Ureter (tissue), 1 donor: Measurements from ENCODE around the gene NDUFV1. TPM values are rescaled to one million over a fixed set of nuclear protein-coding genes. Genes with fewer than 3 reads are reported as not detected.
"Not testable (repeated sequence)": the region's sequence is repeated elsewhere in the genome, so short reads cannot be mapped to it uniquely, and the experiment has no call there.

Source experiments
- DNase-seq: peaks from one replicate; pipeline ENCODE4 v3.0.0-alpha.2; 2020; ENCODE audit warnings: low spot score
- total RNA-seq: library from RNA; stranded (reverse); gene quantifications from one replicate; pipeline ENCODE4 v1.2.4, GENCODE V29; 2023
- donor health status: DM: yes; HTN: yes; CAD: no.

Gene NDUFV1
- 199 TPM for total RNA-seq

GRCh38 chr11:67606492-67607295 is at the start of gene NDUFV1:
Gene NDUFV1, plus strand, starts transcription at chr11:67606936. Its CDS starts 69 bp downstream, at chr11:67607005.
- peak; percentile 97 for DNase-seq

DNA sequence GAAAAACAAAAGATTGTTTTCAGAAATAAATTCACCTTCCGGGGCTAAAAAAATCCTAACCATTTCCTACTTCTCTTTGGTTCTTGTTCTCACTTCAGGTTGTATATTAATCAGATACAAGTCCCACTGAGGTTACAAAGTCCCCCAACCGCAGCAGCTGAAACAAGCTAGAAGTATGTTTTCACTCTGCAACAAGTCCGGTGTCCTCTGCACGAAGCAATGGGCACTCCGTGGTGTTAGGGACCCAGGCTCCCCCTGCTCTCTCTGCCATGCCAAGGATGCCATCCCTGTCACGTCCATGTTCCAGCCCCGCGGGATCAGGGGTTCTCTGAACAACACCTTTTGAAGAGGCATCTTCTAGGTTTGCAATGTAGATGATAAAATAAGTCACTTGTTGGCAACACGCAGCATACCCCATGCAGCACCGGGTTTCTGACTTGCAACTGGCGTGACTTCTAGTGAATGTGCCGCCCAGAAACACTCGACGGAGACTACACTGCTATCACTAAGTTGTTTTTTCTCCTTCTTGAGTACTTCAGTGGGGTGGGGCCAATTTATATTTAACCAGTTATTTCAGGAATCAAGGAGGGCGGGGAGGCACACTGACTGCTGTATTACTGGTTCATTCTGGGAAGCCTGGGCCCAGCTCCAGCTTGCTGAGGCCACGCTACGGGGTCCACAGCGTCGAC is 48.5 kb upstream of the NDUFV1 start:
- no peak for DNase-seq

DNA sequence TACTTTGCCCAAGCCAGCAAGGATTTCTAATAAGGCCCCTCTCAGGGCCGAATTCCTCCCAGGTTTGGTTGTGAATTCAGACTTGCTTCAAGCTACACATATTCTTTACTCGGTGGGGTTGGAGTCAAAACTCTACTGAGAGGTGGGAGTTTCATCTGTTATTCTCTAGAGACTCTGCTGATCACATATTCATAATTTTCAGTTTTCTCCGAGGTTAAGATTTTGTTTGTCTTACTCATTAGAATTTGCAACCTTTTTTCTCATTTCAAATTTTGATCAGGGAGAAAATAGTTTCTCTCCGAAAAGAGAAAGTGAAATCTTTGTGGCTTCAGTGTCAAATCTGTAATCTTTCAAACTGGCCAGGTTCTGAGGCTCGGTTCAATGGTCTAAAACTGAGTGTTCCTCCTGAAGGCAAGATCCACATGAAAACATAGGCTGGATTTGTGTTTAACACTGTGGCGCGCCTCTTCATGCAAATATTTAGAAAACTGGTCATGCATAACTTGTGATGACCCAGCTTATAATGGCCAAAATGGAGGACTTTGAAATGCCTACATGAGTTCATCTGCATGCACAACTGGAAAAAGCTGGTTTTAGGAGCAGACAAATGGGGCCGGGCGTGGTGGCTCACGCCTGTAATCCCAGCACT is 44.6 kb upstream of the NDUFV1 start:
- DNase-seq: no peak

- no peak for DNase-seq
Measured at GRCh38 chr11:67562963-67563704, 43.6 kb upstream of the NDUFV1 start.

DNA sequence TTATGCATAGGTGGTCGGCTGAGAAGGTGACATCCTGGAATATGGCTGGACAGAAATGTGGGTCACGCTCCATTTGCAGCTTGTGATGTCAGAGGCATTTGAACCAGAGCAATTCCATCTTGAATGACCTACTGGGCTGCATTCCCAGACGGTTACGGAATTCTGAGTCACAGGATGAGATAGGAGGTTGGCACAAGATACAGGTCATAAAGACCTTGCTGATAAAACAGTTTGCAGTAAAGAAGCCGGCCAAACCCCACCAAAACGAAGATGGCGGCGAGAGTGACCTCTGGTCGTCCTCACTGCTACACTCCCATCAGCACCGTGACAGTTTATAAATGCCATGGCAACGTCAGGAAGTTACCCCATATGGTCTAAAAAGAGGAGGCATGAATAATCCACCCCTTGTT is 43.0 kb upstream of the NDUFV1 start:
- not testable (repeated sequence) for DNase-seq

GRCh38 chr11:67564230-67564629 is 42.5 kb upstream of the NDUFV1 start:
- DNase-seq: no peak

DNA sequence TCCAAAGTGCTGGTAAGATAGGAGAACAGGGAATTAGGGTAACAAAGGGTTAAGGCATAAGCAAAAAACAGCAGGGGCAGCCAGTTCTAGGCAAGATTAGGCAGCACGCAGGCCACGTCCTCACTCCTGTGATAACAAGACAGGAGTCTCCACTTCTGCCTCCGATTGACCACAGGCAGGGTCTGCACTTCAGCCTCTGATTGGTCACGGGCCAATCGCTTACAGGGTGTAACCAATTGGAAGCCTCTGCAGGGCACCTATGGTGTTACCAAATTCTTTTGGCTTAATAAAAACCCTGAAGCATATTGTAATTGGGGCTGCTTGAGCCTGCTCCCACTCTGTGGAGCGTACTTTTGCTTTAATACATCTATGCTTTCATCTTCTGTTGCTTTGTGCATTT is 35.3 kb upstream of the NDUFV1 start:
- DNase-seq: no peak

- DNase-seq: no peak
Measured at GRCh38 chr11:67572305-67572704, 34.4 kb upstream of the NDUFV1 start.

DNA sequence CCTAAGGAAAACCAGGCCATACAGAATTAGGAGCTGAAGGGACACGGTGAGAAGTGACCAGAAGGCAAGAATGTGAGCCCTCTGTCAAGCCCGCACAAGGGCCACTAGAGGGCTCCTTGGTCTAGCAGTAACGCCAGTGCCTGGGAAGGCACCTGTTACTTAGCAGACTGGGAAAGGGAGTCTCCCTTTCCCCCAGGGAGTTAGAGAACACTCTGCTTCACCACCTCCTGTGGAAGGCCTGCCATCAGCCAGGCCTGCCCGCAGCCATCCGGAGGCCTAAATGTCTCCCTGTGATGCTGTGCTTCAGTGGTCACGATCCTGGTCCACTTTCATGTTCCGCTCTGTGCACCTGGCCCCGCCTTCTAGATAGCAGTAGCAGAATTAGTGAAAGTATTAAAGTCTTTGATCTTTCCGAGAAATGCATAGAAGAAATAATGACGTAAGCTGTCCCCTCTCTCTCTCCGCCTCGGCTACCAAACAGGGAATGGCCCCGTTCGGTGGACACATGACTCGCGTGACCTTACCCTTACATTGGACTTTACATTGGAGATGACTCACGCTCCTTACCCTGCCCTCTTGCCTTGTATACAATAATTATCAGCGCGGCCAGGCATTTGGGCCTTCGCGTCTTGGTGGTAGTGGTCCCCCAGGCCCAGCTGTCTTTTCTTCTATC is 33.9 kb upstream of the NDUFV1 start:
- no peak for DNase-seq

DNA sequence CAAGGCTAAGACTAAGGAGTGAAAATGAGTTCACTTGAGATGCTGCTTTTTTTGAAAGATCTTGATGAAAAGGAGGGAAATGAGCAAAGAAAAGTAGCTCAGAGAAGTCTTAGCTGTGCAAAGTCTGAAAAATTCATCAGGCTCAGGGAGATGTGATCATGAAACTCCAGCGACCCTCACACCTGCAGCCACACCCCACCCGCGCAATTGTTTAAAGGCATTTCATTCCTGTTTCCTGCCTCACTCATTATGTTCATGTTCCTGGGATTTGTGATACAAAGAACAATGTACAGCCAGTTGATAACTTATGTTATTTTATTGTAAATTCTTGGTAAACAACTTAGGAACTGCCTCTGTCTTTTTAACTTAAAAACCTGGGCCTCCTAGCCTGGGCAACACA is 31.8 kb upstream of the NDUFV1 start:
- no peak for DNase-seq

DNA sequence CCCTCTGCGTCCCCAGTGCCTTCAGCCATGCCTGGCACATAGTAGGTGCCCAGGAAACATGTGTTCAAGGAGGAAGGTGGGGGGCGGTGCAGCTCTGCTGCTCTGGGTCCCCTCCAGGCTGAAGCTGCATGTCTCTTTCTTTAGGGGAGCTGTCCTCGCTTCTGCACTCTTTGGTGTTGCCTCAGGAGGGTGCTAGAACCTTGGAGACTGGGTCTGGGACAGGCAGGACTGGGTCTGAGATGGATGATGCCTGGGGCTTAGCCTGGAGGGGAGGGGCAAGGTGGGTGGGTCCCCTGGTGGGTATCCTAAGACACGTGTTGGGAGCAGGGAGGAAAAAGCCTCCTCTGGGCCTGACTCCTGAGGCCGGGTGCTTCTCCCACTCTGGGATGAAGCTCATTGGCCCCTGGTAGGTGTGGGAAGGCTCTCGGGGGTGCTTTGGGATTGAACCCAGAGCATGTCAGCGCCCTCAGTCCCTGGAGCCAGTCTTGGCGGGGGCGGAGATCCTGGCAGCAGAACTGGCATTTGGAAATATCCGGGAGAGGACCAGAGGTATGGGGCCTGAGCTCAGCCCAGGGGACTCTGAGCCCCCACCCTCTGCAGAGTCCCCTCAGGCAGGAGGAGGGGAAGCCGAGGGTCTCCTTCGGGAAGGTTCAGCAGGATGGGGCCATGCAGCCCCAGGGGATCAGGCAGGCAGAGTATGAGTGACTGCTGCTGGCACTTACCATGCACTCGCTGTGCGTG is 29.8 kb upstream of the NDUFV1 start:
- DNase-seq: no peak

- DNase-seq: no peak
Measured at GRCh38 chr11:67577951-67578350, 28.8 kb upstream of the NDUFV1 start.

- no peak for DNase-seq
Measured at GRCh38 chr11:67581469-67581868, 25.3 kb upstream of the NDUFV1 start.

GRCh38 chr11:67582011-67582410 is 24.7 kb upstream of the NDUFV1 start:
- DNase-seq: no peak

- peak; percentile 93 for DNase-seq
Measured at GRCh38 chr11:67583247-67584204, 23.2 kb upstream of the NDUFV1 start, which contains the start of gene GSTP1. Gene GSTP1, plus strand, starts transcription at chr11:67583812. Its CDS starts 32 bp downstream, at chr11:67583844.

DNA sequence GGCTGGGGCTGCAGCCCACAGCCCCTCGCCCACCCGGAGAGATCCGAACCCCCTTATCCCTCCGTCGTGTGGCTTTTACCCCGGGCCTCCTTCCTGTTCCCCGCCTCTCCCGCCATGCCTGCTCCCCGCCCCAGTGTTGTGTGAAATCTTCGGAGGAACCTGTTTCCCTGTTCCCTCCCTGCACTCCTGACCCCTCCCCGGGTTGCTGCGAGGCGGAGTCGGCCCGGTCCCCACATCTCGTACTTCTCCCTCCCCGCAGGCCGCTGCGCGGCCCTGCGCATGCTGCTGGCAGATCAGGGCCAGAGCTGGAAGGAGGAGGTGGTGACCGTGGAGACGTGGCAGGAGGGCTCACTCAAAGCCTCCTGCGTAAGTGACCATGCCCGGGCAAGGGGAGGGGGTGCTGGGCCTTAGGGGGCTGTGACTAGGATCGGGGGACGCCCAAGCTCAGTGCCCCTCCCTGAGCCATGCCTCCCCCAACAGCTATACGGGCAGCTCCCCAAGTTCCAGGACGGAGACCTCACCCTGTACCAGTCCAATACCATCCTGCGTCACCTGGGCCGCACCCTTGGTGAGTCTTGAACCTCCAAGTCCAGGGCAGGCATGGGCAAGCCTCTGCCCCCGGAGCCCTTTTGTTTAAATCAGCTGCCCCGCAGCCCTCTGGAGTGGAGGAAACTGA is 22.4 kb upstream of the NDUFV1 start:
- DNase-seq: peak; percentile 90

DNA sequence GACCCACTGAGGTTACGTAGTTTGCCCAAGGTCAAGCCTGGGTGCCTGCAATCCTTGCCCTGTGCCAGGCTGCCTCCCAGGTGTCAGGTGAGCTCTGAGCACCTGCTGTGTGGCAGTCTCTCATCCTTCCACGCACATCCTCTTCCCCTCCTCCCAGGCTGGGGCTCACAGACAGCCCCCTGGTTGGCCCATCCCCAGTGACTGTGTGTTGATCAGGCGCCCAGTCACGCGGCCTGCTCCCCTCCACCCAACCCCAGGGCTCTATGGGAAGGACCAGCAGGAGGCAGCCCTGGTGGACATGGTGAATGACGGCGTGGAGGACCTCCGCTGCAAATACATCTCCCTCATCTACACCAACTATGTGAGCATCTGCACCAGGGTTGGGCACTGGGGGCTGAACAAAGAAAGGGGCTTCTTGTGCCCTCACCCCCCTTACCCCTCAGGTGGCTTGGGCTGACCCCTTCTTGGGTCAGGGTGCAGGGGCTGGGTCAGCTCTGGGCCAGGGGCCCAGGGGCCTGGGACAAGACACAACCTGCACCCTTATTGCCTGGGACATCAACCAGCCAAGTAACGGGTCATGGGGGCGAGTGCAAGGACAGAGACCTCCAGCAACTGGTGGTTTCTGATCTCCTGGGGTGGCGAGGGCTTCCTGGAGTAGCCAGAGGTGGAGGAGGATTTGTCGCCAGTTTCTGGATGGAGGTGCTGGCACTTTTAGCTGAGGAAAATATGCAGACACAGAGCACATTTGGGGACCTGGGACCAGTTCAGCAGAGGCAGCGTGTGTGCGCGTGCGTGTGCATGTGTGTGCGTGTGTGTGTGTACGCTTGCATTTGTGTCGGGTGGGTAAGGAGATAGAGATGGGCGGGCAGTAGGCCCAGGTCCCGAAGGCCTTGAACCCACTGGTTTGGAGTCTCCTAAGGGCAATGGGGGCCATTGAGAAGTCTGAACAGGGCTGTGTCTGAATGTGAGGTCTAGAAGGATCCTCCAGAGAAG is 21.6 kb upstream of the NDUFV1 start:
- no peak for DNase-seq

DNA sequence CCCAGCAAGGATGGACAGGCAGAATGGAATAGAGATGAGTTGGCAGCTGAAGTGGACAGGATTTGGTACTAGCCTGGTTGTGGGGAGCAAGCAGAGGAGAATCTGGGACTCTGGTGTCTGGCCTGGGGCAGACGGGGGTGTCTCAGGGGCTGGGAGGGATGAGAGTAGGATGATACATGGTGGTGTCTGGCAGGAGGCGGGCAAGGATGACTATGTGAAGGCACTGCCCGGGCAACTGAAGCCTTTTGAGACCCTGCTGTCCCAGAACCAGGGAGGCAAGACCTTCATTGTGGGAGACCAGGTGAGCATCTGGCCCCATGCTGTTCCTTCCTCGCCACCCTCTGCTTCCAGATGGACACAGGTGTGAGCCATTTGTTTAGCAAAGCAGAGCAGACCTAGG is 20.8 kb upstream of the NDUFV1 start:
- no peak for DNase-seq
